Uterus (tissue), 4 donors: ENCODE data around the gene CACNA2D1. TPM values are rescaled to one million over a fixed set of nuclear protein-coding genes. Genes with fewer than 3 reads are reported as not detected.

Experiments
- DNase-seq, 2 donors: peaks; one replicate each; pipeline ENCODE4 v3.0.0-alpha.2; 2019 to 2020
- H3K27ac ChIP-seq, 2 donors: fragments of 200-600 bp; sonication (generic); 1 replicate in 1 of 2; 2 replicates in 1 of 2; pipeline ENCODE4 v1.5.1; 2016 to 2018
- H3K27me3 ChIP-seq, 2 donors: fragments of 200-600 bp; sonication (generic); one replicate each; pipeline ENCODE4 v1.5.1; 2018 to 2019; ENCODE audit warnings: control low read depth in 1 of 2
- H3K36me3 ChIP-seq, 2 donors: fragments of 200-600 bp; sonication (generic); one replicate each; pipeline ENCODE4 v1.5.1; 2019; ENCODE audit warnings: control low read depth in 1 of 2
- H3K4me1 ChIP-seq, 2 donors: fragments of 200-600 bp; sonication (generic); one replicate each; pipeline ENCODE4 v1.5.1; 2018 to 2019; ENCODE audit warnings: control low read depth in 1 of 2
- H3K4me3 ChIP-seq, 2 donors: fragments of 200-600 bp; sonication (generic); 1 replicate in 1 of 2; 2 replicates in 1 of 2; pipeline ENCODE4 v1.5.1; 2018 to 2019; ENCODE audit warnings: mild to moderate bottlenecking in 1 of 2
- H3K9me3 ChIP-seq, 2 donors: fragments of 200-600 bp; sonication (generic); one replicate each; pipeline ENCODE4 v1.5.1; 2019; ENCODE audit warnings: control low read depth in 1 of 2
- CTCF ChIP-seq, 4 experiments: fragments of 200-600 bp in 2 of 4; fragments of 450-650 bp in 2 of 4; sonication (generic) in 2 of 4; IDR thresholded peaks; one replicate each; pipeline ENCODE4 v1.5.1; 2016 to 2019; ENCODE audit warnings: antibody characterized with exemption in 4 of 4, mild to moderate bottlenecking in 2 of 4, moderate library complexity in 1 of 4
- POLR2A ChIP-seq, 2 donors: fragments of 450-650 bp; IDR thresholded peaks; one replicate each; pipeline ENCODE4 v1.6.1; 2016; ENCODE audit warnings: antibody characterized with exemption in 2 of 2, mild to moderate bottlenecking in 1 of 2, moderate library complexity in 1 of 2
- intact Hi-C: fragments of 100-400 bp; cut with DNase I; formaldehyde crosslinking; loops from one replicate; pipeline ENCODE4 v1.15.1; 2023; ENCODE audit warnings: low total_unique reads
- total RNA-seq, 4 donors: library from RNA; depleted of rRNA in 3 of 4; stranded (reverse); fragments of >200 nt in 3 of 4; gene quantifications; one replicate each; pipeline versions ENCODE4 v1.1.0 to v1.2.4, GENCODE V29; 2014 to 2023
- donor health status: DM: yes; HTN: yes; CAD: no.

The CACNA2D1 gene
- total RNA-seq, 4 donors from 2014 or later, result 30.1 to 54.1 (median 43.6) TPM

- TF ChIP-seq POLR2A (IDR thresholded peaks at IDR 0.05), result no peak
- TF ChIP-seq CTCF (IDR thresholded peaks at IDR 0.05), result no peak
- Histone ChIP-seq H3K9me3 (no peaks in the 10 kb centered on the region), H3K36me3 (no peaks in the 10 kb centered on the region), H3K4me3 (no peak overlapping the region), H3K4me1 (no peaks in the 10 kb centered on the region), H3K27me3 (no peaks in the 10 kb centered on the region), H3K27ac (no peak overlapping the region)
- no peak for DNase-seq
- intact Hi-C loops, result no loop called here
These were observed 407.3 kb downstream of the CACNA2D1 start for GRCh38 chr7:82036146-82036886.

GRCh38 chr7:82035456-82035855 lies 408.1 kb downstream of the CACNA2D1 start:
- H3K4me3 ChIP-seq, result no peak overlapping the region
- no peaks in the 10 kb centered on the region for H3K27me3 ChIP-seq
- no peaks in the 10 kb centered on the region for H3K9me3 ChIP-seq
- intact Hi-C loops, result no loop called here
- TF ChIP-seq POLR2A (IDR thresholded peaks at IDR 0.05) (no peak), CTCF (IDR thresholded peaks at IDR 0.05) (no peak)
- H3K27ac ChIP-seq, result no peak overlapping the region
- H3K4me1 ChIP-seq, result no peaks in the 10 kb centered on the region
- no peaks in the 10 kb centered on the region for H3K36me3 ChIP-seq
- DNase-seq, result no peak

- H3K27me3 ChIP-seq, result no peaks in the 10 kb centered on the region
- no peak overlapping the region for H3K27ac ChIP-seq
- no peaks in the 10 kb centered on the region for H3K4me1 ChIP-seq
- H3K4me3 ChIP-seq, result no peak overlapping the region
- H3K9me3 ChIP-seq, result no peaks in the 10 kb centered on the region
- intact Hi-C loops, result no loop called here
- H3K36me3 ChIP-seq, result no peaks in the 10 kb centered on the region
- no peak for TF ChIP-seq CTCF (IDR thresholded peaks at IDR 0.05)
- TF ChIP-seq POLR2A (IDR thresholded peaks at IDR 0.05), result no peak
- no peak for DNase-seq
These were observed 410.7 kb downstream of the CACNA2D1 start for GRCh38 chr7:82032901-82033300.

- intact Hi-C loops, result no loop called here
- no peaks in the 10 kb centered on the region for H3K27me3 ChIP-seq
- DNase-seq, result no peak
- H3K4me1 ChIP-seq, result no peaks in the 10 kb centered on the region
- H3K36me3 ChIP-seq, result no peaks in the 10 kb centered on the region
- no peak overlapping the region for H3K27ac ChIP-seq
- no peak overlapping the region for H3K4me3 ChIP-seq
- TF ChIP-seq CTCF (IDR thresholded peaks at IDR 0.05) (no peak), POLR2A (IDR thresholded peaks at IDR 0.05) (no peak)
- no peaks in the 10 kb centered on the region for H3K9me3 ChIP-seq
These were observed 414.2 kb downstream of the CACNA2D1 start for GRCh38 chr7:82029236-82029913.

GRCh38 chr7:82028097-82028496 lies 415.5 kb downstream of the CACNA2D1 start:
- no peaks in the 10 kb centered on the region for H3K9me3 ChIP-seq
- DNase-seq, result no peak
- H3K4me1 ChIP-seq, result no peaks in the 10 kb centered on the region
- intact Hi-C loops, result no loop called here
- H3K27me3 ChIP-seq, result no peaks in the 10 kb centered on the region
- no peak overlapping the region for H3K4me3 ChIP-seq
- H3K27ac ChIP-seq, result no peak overlapping the region
- H3K36me3 ChIP-seq, result no peaks in the 10 kb centered on the region
- no peak for TF ChIP-seq POLR2A (IDR thresholded peaks at IDR 0.05)
